GM13976 (cell line): ENCODE data around the gene SDK1.

Source experiments
- DNase-seq: peaks from one replicate; pipeline ENCODE4 v3.0.0; 2012; ENCODE audit warnings: low spot score
- in situ Hi-C: fragments of 300-500 bp; cut with MboI; formaldehyde crosslinking; loops from one replicate; pipeline ENCODE4 v1.12.0; 2022; ENCODE audit warnings: low sequenced_read_pairs, mixed read lengths, inconsistent platforms; ENCODE audit not compliant: unreplicated experiment
- TF ChIP-seq, protein P1 (sequence below): IDR thresholded peaks from 2 replicates; pipeline ENCODE4 v1.5.1; 2012; ENCODE audit warnings: borderline replicate concordance, mild to moderate bottlenecking; ENCODE audit not compliant: insufficient read depth; ENCODE audit errors: extremely low read depth, missing control alignments, control extremely low read depth

Gene SDK1

DNA sequence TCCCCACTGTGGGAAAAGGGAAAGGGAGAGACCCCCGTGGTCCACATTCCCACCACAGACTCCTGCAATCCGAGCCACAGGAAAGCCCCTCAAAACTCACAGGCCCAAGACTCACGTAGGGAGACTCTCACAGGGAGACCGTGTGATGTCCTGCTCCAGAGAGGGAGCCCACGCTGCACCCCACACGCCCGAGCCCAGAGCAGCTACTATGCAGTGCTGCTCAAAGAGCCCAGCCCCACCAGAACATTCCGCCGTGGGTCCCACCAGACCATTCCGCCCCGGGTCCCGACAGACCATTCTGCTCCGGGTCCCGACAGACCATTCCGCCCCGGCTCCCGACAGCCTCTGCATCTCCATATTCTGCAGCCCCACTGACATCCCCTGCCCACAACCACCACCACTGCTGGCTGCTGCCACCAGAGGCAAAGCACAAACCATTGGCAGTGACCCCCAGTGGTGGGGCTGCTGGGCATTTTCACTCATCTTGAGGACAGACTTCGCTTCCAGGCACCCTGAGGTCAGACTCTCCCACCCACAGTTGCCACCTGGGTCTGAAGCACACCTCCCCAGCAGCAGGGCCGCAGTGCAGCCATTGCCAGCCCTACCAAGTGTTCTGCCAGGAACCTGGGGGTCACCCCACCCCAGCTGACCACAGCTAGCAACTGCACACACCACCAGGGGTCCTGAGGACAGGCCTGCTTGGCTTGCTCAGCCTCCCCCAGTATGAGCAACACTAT lies 755.7 kb downstream of the SDK1 start:
- TF ChIP-seq, protein P1, sequence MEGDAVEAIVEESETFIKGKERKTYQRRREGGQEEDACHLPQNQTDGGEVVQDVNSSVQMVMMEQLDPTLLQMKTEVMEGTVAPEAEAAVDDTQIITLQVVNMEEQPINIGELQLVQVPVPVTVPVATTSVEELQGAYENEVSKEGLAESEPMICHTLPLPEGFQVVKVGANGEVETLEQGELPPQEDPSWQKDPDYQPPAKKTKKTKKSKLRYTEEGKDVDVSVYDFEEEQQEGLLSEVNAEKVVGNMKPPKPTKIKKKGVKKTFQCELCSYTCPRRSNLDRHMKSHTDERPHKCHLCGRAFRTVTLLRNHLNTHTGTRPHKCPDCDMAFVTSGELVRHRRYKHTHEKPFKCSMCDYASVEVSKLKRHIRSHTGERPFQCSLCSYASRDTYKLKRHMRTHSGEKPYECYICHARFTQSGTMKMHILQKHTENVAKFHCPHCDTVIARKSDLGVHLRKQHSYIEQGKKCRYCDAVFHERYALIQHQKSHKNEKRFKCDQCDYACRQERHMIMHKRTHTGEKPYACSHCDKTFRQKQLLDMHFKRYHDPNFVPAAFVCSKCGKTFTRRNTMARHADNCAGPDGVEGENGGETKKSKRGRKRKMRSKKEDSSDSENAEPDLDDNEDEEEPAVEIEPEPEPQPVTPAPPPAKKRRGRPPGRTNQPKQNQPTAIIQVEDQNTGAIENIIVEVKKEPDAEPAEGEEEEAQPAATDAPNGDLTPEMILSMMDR: no peak
- in situ Hi-C loops: no loop called here
- peak; percentile 10 for DNase-seq

DNA sequence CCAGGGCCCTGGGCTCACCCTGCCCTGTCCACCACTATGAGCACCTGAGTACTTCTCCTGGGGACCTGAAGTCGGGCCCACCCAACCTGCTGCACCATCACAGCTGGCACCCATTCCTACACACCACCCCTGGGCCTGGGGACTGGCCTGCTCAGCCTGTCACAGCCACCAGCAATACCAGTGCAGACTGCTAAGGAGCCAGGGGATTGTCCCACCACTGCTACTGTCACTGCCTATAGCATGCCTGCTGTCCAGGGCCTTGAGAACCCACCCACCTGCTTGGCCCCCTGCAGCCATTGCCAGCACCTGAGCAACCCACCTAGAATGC lies 756.2 kb downstream of the SDK1 start:
- TF ChIP-seq, protein P1: no peak
- DNase-seq: peak; percentile 5
- in situ Hi-C loops: no loop called here

DNA sequence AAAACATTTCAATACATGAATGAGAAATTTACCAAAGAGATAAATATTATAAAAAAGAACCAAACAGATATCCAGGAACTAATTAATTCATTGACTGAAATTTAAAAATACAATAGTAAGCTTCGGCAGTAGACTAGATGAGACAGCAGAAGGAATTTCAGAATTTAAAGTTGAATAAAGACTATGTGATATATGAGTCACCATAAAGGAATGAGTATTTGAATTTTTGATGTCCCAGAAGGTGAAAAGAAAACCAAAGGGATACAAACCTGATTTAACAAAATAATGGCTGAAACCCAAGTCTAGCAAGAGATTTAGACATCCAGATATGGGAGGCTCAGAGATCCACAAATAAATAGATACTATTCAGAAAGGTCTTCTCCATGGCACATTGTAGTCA lies 757.1 kb downstream of the SDK1 start:
- TF ChIP-seq, protein P1: no peak
- no peak for DNase-seq
- in situ Hi-C loops: no loop called here

DNA sequence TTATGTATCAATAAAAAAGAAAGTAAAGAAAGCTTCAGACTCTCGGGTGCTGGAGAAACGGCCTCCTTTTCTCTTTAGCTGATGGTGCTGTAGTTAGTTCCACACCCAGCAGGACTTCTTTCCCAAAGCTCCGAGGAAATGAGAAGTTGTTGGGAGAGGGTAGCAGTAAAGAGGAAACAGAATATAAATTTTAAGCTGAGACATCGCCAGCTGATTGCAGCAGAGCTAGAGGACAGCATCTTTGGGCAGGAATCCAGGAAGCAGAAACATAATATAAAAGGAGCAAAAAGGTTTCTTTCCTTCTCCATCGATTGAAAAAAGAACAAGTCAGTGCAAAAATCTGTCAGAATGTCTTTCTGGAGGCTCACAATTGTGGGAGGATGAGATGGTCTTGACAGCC lies 764.1 kb downstream of the SDK1 start:
- no peak for DNase-seq
- in situ Hi-C loops: no loop called here
- TF ChIP-seq, protein P1: no peak

DNA sequence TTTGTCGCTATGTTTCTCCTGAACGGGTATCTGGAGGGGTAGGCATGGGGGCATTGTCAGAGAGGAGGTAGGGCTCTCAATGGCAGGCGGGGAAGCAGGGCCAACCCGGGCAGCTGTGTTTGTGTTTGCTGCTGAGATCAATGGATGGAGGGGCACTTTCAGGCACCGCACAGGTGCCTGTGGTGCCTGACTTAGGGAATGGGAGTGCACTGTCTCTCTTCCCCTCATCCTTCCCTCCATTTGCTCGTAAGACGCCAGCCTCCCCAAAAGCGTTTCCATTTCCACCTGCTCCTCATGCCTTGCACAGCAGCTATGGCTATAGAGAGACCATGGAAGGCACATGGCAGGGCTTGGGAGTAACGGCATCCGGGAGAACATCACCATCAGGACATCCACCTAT lies 765.2 kb downstream of the SDK1 start:
- DNase-seq: no peak
- in situ Hi-C loops: no loop called here
- TF ChIP-seq, protein P1: no peak

DNA sequence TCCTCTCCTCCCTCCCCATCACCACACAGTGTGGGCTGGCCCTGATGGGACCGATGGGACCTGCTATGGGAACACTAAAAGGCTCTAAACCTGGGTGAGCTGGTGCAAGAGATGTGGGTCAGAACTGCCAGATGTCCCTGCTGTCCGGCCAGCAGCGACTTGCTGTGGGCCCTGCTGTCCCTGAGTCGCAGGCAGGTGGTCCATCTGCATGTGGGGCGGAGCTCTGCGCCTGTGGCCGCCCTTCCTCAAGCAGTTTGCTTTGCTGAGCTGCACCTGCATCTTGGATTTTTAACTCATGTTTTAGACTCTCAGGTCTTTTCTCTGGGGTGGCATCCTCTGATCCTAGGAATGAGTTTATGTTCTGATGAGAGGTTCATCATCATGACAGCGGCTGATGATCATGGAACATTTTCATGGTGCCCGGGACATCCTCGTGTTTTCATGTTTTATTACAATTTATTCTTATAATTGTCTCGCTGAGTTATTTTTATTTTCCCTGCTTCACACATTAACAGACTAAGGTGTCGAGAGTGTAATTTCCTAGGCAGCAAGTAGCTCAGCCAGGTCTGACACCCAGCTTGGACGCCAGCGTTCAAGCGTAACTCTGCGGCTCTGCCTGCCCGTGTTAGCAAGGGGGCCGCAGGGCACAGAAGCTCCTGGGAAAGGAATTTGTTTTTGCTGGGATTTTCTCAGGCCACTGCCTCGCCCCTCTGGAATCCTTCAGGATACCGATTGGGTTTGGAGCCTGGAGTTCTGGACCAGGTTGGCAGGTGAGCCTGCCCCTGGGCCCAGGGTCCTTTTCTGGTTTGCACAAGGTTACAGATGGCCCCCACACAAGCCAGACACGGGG lies 765.8 kb downstream of the SDK1 start:
- TF ChIP-seq, protein P1: no peak
- no peak for DNase-seq
- in situ Hi-C loops: no loop called here

DNA sequence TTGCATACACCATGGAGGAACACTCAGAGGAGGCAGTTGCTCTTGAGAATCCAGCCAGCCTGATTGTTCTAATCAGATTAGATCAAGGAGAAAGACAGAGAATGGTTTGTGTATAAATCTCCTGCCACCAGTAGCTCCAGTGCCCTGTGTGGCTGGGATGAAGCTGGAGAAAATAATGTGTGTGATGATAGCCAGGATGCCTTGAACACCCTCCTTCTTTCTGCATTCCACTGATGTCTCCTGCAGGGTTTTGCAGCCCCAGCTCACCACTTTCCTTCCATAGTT lies 766.4 kb downstream of the SDK1 start:
- no peak for DNase-seq
- TF ChIP-seq, protein P1: no peak
- in situ Hi-C loops: no loop called here
